8988T (cell line): ENCODE data around the gene GPATCH1.
"Not testable (repeated sequence)": the region's sequence is repeated elsewhere in the genome, so short reads cannot be mapped to it uniquely, and the experiment has no call there.

Experiments
- DNase-seq: peaks from one replicate; pipeline ENCODE4 v3.0.0; 2011

The GPATCH1 gene

DNA sequence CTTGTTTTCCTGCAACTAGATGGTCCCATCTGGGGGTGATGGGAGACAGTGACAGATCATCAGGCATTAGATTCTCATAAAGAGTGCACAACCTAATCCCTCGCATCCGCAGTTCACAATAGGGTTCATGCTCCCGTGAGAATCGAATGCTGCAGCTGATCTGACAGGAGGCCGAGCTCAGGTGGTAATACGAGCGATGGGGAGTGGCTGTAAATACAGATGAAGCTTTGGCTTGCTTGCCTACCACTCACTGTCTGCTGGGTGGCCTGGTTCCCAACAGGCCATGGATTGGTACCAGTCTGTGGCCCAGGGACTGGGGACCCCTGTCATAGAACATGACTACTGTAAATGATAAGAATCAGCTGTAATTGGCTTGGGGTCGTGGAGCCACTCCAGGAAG, 78.9 kb downstream of the GPATCH1 start:
- no peak for DNase-seq

DNA sequence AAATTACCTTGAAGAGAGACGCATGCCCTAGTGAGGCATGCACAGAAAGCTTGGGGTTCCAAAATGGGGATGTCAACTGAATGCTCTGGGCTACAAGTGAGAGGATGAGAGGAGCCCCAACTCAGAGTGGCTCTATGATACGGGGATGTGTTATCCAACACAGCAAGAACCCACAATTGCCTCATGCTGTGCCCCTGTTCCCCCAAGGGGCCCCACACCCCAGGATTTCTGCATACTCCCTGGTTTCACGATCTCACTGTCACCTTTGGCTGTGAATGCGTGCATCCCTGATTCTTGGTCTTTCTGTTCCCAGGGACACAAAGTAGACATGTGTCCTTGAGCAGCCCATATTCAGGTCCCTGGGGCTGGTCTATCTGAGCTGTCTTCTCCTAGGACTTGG, 80.2 kb downstream of the GPATCH1 start:
- no peak for DNase-seq

DNA sequence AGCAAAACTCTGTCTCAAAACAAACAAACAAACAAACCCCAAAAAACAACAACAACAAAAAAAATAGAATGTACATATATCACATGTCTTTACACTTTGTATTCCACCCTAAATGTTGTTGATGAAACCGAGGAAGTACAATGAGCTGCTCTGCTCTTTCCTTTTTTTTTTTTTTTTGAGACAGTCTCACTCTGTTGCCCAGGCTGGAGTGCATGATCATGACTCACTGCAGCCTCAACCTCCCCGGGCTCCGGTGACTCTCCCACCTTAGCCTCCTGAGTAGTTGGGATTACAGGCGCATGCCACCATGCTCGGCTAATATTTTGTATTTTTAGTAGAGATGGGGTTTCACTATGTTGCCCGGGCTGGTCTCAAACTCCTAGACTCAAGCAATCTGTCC, 82.5 kb downstream of the GPATCH1 start:
- DNase-seq: no peak

- not testable (repeated sequence) for DNase-seq
Observed at GRCh38 chr19:33166037-33166436, 85.1 kb downstream of the GPATCH1 start.

DNA sequence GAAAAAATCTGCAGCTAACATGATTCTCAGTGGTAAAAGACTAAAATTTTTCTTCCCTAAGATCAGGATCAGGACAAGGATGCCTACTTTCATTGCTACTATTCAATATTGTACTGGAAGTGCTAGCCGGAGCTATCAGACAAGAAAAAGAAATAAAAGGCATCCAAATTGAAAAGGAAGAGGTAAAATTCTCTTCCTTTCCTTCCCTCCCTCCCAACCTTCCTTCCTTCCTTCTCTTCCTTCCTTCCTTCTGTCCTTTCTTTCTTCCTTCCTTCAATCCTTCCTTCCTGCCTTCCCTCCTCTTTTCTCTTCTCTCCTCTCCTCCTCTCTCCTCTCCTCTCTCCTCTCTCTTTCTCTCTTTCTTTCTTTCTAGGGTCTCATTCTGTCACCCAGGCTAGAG, 86.5 kb downstream of the GPATCH1 start:
- DNase-seq: no peak

GRCh38 chr19:33168528-33168927, 87.5 kb downstream of the GPATCH1 start:
- DNase-seq: no peak

DNA sequence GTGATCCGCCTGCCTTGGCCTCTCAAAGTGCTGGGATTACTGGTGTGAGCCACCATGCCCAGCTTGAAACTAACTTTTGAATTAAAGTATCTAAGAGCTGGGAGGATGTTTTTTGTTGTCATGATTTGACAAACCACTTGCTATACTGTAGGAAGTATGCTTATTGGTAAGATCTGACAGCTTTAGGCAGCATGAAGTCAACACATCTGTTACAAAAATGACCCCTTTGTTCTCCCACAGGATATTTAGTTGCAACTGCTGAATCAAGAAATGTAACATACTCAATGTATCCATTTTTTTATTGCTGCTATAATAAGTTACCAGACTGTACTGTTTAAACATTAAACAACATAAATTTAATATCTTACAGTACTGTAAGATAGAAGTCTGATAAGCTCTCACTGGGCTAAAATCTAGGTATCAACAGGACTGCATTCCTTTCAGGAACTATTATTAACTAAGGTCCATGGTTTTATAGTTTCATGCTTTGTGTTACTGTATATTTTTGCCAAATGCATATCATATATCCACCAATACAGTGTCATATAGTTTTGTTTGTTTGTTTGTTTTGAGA, 90.3 kb downstream of the GPATCH1 start:
- DNase-seq: no peak

DNA sequence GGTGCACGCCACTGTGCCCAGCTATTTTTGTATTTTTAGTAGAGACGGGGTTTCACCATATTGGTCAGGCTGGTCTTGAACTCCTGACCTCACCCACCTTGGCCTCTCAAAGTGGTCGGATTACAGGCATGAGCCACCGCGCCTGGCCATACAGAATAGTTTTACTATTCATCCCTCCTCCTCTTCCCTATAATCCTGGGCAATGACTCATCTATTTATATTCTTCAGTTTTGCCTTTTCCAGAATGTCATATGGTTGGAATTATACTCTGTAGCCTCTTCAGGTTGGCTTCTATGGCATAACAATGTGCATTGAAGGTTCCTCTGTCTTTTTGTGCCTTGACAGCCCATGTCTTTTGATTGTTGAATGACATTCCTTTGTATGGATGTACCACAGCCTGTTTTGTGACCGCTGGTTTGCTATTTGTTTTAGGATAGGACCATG, 91.0 kb downstream of the GPATCH1 start:
- DNase-seq: no peak

GRCh38 chr19:33174186-33174585, 93.2 kb downstream of the GPATCH1 start:
- no peak for DNase-seq

- DNase-seq: no peak
Observed at GRCh38 chr19:33175156-33175782, 94.3 kb downstream of the GPATCH1 start.

DNA sequence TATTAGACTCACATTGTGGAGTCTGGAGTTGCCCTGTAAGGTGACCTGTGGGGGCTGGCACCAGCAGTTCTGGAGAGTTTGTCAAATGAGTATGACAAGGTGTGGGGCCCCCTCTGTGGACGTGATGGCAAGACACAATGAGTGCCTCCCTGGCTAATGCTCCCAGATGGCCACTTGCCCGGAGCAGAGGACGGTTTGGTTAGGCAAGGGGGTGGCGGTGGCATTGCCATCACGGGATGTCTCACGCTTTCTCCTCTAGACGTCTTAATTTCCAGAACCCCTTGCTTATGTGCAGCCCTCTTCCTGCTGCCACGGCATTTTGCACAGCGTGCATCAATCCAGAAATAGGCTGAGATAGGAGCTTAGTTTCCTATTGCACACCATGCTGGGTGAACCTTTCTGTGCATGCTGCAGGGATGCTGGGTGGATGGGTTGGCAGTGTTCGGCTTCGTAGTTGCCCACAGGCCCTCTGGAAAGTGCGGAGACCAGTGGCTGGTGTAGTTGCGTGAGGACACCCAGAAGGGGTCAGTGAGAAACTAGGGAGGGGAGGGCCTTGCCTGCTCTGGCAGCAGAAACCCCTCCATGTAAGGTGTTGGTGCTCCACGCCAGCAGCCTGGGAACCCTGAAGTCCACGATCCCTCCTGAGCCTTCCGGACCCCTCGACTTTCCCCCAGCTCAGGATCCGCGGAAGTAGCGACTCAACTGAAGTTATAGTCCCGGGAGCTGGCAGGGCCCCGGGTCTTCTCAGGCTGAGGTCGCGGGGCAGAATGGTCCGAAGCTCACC, 95.1 kb downstream of the GPATCH1 start:
- DNase-seq: no peak

DNA sequence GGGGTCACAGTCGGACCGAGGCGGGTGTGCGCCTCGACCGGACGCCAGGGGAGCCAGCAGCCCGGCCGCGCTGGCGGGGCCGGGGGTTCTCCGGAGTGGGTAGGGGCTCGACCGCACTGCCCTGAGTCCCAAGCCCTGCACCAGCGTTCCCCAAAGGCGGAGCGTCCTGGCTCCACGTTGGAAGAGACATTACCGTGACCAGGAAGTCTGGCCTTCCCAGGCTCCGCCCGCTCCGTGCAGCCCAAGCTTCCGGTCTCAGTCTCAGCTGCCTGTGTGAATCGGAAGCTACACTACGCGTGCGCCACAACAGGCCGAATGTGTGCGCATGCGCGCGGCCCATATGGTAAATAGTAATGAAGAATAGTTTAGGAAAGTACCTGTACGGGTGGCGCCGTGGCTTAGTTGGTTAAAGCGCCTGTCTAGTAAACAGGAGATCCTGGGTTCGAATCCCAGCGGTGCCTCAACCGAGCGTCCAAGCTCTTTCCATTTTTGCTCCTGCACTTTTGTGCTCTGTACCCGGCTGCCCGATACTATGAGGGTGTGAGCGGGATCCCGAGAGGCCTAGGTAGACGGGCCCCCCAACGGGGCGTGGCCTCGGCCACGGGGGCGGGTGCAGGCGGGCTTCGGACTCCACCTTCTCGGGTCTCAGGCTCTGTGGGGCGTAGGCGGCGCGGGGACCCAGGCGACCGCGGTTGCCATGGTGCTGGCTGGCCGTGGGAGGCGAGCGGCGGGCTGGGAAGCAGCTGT, 95.9 kb downstream of the GPATCH1 start:
- peak; percentile 96 for DNase-seq

- DNase-seq: no peak
Observed at GRCh38 chr19:33177417-33177979, 96.5 kb downstream of the GPATCH1 start.
